Stimulated activated CD8-positive, alpha-beta memory T cell treated with anti-CD3 and anti-CD28 coated beads, Interleukin-7, amount 100 ng/mL, for 24 hours (primary cell): ENCODE results near the gene PAQR6.

Experiments
- DNase-seq: peaks from one replicate; pipeline ENCODE4 v3.0.0-alpha.2; 2020; ENCODE audit warnings: low read depth

Gene PAQR6

GRCh38 chr1:156262461-156263287, 14.8 kb upstream of the PAQR6 start:
- no peak for DNase-seq

DNA sequence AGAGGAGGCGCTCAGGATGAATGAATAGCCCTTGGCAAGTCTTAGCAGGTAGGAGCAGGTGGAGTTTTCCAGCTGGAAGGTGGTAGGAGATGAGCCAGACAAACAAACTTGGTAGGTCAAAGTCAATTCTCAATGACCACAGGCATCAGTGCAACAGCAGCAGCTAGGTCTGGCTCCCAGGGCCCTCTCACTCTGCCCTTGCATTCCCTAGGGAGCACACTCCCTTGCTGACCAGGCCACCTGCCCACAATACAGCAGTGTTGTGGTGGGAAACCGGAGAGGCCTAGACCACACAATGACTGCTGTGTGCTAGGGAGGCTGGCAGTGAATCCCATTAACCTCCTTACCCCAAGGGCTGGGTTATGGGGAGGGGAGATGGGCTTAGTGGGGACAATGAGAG, 13.0 kb upstream of the PAQR6 start:
- no peak for DNase-seq

DNA sequence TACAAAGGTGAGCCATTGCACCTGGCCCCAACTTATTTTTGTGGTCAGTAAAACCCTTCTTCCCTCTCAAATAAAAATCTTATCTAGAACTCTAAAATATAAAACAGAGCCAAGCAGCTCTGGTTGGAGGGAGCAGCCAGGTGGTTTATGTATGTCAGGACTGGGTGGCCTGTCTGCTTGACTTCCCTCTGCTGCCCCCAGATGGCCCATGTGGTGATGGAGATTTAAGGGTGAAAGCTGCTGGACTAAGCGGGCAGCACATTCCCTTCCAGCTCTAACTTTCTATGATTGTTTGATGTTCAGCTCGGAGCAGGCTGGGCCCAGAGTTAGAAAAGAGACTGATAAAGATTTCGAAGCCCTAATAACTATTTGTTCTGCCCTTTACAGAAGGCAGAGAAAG, 11.9 kb upstream of the PAQR6 start:
- DNase-seq = no peak

DNA sequence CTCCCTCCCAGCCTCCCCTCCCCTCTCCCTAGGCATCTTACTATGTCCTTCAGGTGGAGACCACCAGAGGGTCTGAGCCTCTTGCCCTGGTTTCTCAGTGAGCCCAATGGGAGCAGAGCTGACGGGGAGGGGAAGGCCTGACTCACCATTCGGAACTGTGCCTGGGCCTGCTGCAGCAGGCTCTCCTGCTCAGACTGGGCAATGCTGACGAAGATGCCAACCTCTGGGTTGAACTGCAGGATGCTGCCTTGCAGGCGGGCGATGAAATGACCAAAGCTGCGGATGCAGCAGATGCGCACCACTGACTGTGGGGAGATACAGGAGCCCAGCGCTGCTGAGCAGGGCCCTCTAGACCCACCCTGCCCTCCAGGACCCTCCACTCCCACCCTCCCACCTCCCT, 11.0 kb upstream of the PAQR6 start:
- no peak for DNase-seq

DNA sequence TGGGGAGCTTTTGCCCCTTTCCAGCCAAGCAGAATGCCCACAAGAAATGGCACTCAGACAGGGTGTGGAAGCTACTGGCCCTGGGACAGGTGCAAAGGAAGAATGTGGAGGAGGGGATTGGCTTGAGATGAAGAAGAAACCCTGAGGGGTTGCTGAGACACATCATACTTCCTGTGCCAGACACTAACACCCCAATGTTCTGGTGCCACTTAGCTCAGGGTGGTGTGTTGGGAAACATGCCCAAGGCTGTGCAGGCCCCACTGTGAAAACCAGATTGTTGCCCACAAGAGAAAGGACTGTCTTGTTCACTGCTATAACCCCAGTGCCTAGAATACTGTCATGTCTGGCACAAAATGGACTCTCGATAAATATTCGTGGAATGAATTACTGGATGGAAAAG, 9.9 kb upstream of the PAQR6 start:
- no peak for DNase-seq

- no peak for DNase-seq
These were observed 5.8 kb upstream of the PAQR6 start for GRCh38 chr1:156253634-156254033.

DNA sequence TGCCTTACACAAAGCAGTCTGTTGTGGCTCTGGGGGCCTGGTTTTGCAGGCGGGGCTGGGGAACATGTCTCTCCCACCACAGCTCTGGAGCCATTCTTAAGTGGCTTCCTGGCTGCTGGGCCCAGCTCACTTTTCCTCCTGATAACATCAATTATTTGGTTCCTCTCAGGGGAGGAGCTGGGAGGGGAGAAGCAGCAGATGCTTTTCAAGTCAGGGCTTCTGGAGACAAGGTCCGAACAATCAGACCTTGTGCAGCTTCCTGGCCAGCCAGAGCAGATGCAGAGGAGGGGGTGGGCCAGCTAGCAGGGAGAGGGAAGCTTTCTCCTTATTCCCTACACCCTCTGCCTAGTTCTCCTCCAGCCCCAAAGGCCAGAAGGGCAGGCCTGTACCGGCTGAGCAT, 3.7 kb upstream of the PAQR6 start:
- DNase-seq = no peak

- no peak for DNase-seq
These were observed 1.7 kb upstream of the PAQR6 start for GRCh38 chr1:156249593-156249992.

DNA sequence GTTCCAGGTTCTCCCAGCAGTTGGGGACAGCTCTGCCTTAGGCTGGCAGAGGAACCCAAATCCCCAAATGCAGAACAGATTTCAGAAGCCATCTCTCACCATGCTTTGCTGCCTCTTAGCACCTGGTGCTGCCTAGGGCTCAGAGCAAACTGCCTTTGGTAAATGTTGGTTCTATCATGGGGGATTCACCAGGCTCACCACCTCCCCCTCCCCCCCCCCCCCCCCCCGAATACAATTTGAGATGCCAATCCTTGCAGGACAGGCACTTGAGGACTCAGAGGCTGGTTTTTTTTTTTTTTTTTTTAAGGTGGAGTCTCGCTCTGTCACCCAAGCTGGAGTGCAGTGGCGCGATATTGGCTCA, 447 bp upstream of the PAQR6 start:
- DNase-seq = no peak

GRCh38 chr1:156246781-156247459, 936 bp downstream of the PAQR6 start:
- no peak for DNase-seq

- no peak for DNase-seq
These were observed 1.5 kb downstream of the PAQR6 start for GRCh38 chr1:156246241-156246780.

GRCh38 chr1:156245451-156246232, 2.2 kb downstream of the PAQR6 start:
- no peak for DNase-seq

DNA sequence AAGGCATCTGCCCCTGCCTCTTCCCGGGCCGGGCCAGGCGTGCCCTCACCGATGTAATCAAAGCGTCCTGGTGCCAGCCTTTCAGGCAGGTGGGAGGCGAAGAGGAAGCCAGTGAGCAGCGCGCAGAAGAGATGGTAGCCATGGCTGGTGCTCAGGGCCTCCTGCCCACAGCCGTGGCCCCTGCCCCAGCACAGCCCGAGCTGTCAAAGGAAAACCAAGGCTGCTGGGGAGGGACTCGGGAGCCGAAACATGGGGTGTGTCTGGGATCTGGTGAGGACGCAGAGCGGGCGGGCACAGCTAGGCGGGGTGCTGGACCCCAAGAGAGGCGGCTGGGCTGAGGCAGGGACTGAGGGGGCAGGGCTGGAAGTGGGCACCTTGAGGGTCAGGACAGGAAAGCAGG, 3.1 kb downstream of the PAQR6 start:
- DNase-seq = no peak

DNA sequence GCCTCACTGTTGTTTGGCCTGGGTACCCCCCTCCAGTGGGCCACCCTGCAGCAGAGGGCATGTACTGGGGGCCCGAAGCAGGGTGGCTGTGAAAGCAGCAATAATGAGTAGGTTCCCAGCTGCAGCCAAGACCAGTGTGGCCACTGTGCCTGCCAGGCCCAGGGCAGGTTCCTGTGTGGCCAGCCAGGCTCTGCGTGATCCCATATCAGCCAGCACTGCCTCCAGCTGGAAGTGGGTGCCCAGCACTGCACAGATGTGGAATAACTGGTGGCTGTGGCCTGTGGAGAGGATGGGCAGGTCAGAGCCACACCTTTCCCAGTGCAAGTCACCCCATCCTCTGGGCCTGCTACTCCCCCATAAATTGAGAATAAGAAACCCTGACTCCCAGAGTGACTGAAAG, 3.7 kb downstream of the PAQR6 start:
- no peak for DNase-seq

GRCh38 chr1:156242738-156243137, 5.1 kb downstream of the PAQR6 start:
- DNase-seq = no peak

DNA sequence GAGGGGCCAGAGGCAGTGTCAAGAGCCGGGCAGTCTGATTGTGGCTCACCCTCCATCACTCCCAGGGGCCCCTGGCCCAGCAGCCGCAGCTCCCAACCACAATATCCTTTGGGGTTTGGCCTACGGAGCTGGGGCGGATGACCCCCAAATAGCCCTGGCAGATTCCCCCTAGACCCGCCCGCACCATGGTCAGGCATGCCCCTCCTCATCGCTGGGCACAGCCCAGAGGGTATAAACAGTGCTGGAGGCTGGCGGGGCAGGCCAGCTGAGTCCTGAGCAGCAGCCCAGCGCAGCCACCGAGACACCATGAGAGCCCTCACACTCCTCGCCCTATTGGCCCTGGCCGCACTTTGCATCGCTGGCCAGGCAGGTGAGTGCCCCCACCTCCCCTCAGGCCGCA, 5.9 kb downstream of the PAQR6 start, which contains the start of gene BGLAP:
TSS of gene BGLAP (plus strand) at position 259 of the 400 bp plus-strand sequence. CDS start at position 307, 48 bp downstream.
- DNase-seq = no peak

GRCh38 chr1:156241311-156241811, 6.5 kb downstream of the PAQR6 start:
- DNase-seq = no peak

DNA sequence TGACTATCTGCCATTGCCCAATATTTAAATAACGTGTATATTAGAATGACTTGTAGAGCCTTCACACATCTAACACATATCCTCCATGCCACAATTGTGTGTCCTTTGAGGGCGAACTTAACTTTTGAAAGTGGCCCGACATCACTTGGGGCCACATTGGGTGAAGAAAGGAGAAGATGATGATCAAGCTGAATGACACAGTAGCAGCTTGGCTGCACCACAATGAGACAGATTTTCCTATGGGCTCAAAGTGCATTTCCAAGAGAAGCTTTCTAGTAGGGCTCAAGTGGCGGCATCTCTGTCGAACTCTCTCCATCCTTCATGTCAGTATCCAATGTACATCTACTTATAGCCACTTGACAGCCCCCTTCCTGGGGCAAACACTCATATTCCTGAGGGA, 9.6 kb downstream of the PAQR6 start:
- no peak for DNase-seq

DNA sequence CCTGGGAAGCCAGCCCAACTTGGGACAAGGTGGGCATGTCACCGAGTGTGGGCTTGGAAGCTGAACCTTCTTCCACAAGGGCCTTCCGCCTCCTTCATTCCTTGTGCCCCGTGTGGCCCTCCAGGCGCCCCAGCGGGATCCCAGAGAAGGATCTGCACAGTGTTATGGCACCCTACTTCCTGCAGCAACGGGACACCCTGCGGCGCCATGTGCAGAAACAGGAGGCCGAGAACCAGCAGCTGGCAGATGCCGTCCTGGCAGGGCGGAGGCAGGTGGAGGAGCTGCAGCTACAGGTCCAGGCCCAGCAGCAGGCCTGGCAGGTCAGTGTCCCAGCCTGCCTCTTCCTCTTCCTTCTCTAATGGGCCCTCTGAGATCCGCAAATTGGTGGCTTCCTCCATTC, 11.7 kb downstream of the PAQR6 start:
- DNase-seq = no peak

GRCh38 chr1:156233426-156234127, 14.3 kb downstream of the PAQR6 start:
- no peak for DNase-seq

DNA sequence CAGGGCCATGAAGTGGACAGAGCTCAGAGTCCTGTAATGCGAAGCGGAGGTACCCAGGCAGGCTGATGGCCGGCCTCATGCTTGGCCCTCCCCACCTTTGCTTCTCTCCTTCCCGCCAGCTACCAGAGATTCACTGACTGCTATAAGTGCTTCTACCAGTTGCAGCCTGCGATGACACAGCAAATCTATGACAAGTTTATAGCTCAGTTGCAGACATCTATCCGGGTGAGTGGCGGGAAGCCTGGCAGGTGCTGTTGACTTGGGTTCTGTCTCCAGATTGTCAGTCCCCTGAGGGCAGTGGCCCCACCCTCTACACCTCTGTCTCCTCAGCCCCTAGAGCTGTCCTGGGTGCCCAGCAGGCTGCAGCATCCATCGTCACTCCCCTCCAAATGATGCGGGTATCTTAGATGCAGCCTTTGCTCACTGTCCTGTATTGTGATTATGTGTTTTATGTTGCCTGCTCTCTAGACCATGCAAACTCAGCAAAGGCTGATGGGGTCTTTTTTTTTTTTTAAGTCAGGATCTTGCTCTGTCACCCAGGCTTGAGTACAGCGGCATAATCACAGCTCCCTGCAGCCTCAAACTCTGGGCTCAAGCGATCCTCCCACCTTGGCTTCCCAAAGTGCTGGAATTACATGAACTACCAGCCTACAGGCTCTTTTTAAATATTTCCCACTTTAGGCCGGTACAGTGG, 15.5 kb downstream of the PAQR6 start:
- DNase-seq = no peak
